Stimulated activated CD4-positive, alpha-beta T cell treated with anti-CD3 and anti-CD28 coated beads, Interleukin-2, amount 100 ng/mL, for 4 hours (primary cell): Measurements from ENCODE around the gene PRR5.

Source experiments
- DNase-seq: peaks from one replicate; pipeline ENCODE4 v3.0.0-alpha.2; 2020; ENCODE audit warnings: low read depth

PRR5 gene

GRCh38 chr22:44719586-44720368, 17.8 kb downstream of the PRR5 start:
- DNase-seq = no peak

- DNase-seq = no peak
These were observed 19.2 kb downstream of the PRR5 start for GRCh38 chr22:44721213-44721612.

- DNase-seq = no peak
These were observed 20.6 kb downstream of the PRR5 start for GRCh38 chr22:44722611-44723010.

GRCh38 chr22:44723801-44724200, 21.8 kb downstream of the PRR5 start:
- DNase-seq = no peak

- no peak for DNase-seq
These were observed 22.4 kb downstream of the PRR5 start for GRCh38 chr22:44724416-44724815.

GRCh38 chr22:44724859-44725258, 22.9 kb downstream of the PRR5 start:
- DNase-seq = no peak

GRCh38 chr22:44726439-44726838, 24.4 kb downstream of the PRR5 start:
- DNase-seq = no peak

- no peak for DNase-seq
These were observed 25.1 kb downstream of the PRR5 start for GRCh38 chr22:44727148-44727547.

- DNase-seq = no peak
These were observed 25.7 kb downstream of the PRR5 start for GRCh38 chr22:44727709-44728108.

GRCh38 chr22:44728761-44729324, 26.8 kb downstream of the PRR5 start:
- no peak for DNase-seq

GRCh38 chr22:44729391-44730021, 27.5 kb downstream of the PRR5 start:
- no peak for DNase-seq

GRCh38 chr22:44730022-44730393, 28.0 kb downstream of the PRR5 start:
- no peak for DNase-seq

GRCh38 chr22:44730490-44731356, 28.7 kb downstream of the PRR5 start:
- no peak for DNase-seq

- no peak for DNase-seq
These were observed 29.5 kb downstream of the PRR5 start for GRCh38 chr22:44731357-44731970.

- no peak for DNase-seq
These were observed 30.1 kb downstream of the PRR5 start for GRCh38 chr22:44732017-44732561.

GRCh38 chr22:44732661-44733060, 30.7 kb downstream of the PRR5 start:
- DNase-seq = no peak

GRCh38 chr22:44733426-44734106, 31.6 kb downstream of the PRR5 start:
- no peak for DNase-seq

- DNase-seq = no peak
These were observed 32.3 kb downstream of the PRR5 start for GRCh38 chr22:44734278-44734677.

GRCh38 chr22:44734801-44735517, 33.0 kb downstream of the PRR5 start:
- DNase-seq = no peak
